SK-MEL-5 (cell line): ENCODE results near the gene USP32. TPM values are rescaled to one million over a fixed set of nuclear protein-coding genes. Genes with fewer than 3 reads are reported as not detected.

Experiments
- small RNA-seq, 2 experiments: library from RNA; depleted of rRNA; stranded (forward); fragments of <200 nt; gene quantifications; one replicate each; pipeline ENCODE3, GENCODE V24; 2014
- total RNA-seq: library from RNA; depleted of rRNA; stranded (reverse); fragments of >200 nt; shearing (Covaris generic); gene quantifications from 2 replicates; pipeline ENCODE4 v1.2.3, GENCODE V29; 2014; rRNA removed

USP32 gene
- total RNA-seq, 1 experiment from 2014 or later = 167 TPM

Small RNAs within 50 kb of the gene (small RNA-seq; reads per million reads assigned to genes)
- 311 to 882 reads per million in 2 experiments for gene SCARNA20

Other genes with a start within 250 kb of the USP32 start
- gene CA4, start 242.2 kb downstream of the USP32 start, total RNA-seq = not detected in 2 replicates
- not detected in 2 replicates for gene CHCT1, start 30.4 kb upstream of the USP32 start, total RNA-seq
- gene APPBP2, start 134.1 kb upstream of the USP32 start, total RNA-seq = 58.7 and 68.1 TPM in 2 replicates
- gene PPM1D, start 208.1 kb upstream of the USP32 start, total RNA-seq = 16.2 and 16.3 TPM in 2 replicates